KOPT-K1 (cell line): ENCODE results near the gene VWA7.

ENCODE experiments used
- H3K27ac ChIP-seq: fragments of 200-600 bp; sonication (generic); 2 replicates; pipeline ENCODE4 v1.5.1; 2016; ENCODE audit warnings: antibody characterized with exemption, mild to moderate bottlenecking, low read depth, low read length; ENCODE audit not compliant: poor library complexity, severe bottlenecking
- H3K36me3 ChIP-seq: fragments of 200-600 bp; sonication (generic); 2 replicates; pipeline ENCODE4 v1.5.1; 2017; ENCODE audit warnings: antibody characterized with exemption, mild to moderate bottlenecking, low read length, moderate library complexity; ENCODE audit not compliant: insufficient read depth
- H3K9me3 ChIP-seq: fragments of 200-600 bp; sonication (generic); 2 replicates; pipeline ENCODE4 v1.5.1; 2017; ENCODE audit warnings: antibody characterized with exemption, low read length, mild to moderate bottlenecking; ENCODE audit not compliant: insufficient read depth, poor library complexity, severe bottlenecking

Gene VWA7

GRCh38 chr6:31775184-31775583 lies 1.9 kb downstream of the VWA7 start:
- Histone ChIP-seq H3K36me3 (peaks cover 29% of the 10 kb centered on the region), H3K27ac (no peak overlapping the region), H3K9me3 (no peaks in the 10 kb centered on the region)

GRCh38 chr6:31771992-31772358 lies 5.2 kb downstream of the VWA7 start:
- H3K9me3 ChIP-seq = no peaks in the 10 kb centered on the region
- H3K27ac ChIP-seq = no peak overlapping the region
- H3K36me3 ChIP-seq = no peaks in the 10 kb centered on the region

GRCh38 chr6:31770860-31771259 lies 6.3 kb downstream of the VWA7 start:
- no peak overlapping the region for H3K27ac ChIP-seq

GRCh38 chr6:31769684-31770371 lies 7.3 kb downstream of the VWA7 start:
- Histone ChIP-seq H3K9me3 (no peaks in the 10 kb centered on the region), H3K36me3 (0 out of 2 replicates have a peak, but pooled peaks cover 10% of the 10 kb centered on the region), H3K27ac (no peak overlapping the region)

More at GRCh38 chr6:31770860-31771259, 6.3 kb downstream of the VWA7 start:
- H3K36me3 ChIP-seq = 0 out of 2 replicates have a peak, but pooled peaks cover 2% of the 10 kb centered on the region
- no peaks in the 10 kb centered on the region for H3K9me3 ChIP-seq

GRCh38 chr6:31768363-31769257 lies 8.5 kb downstream of the VWA7 start:
- no peak overlapping the region for H3K27ac ChIP-seq
- H3K9me3 ChIP-seq = no peaks in the 10 kb centered on the region
- peaks cover 22% of the 10 kb centered on the region for H3K36me3 ChIP-seq

GRCh38 chr6:31767096-31767645 lies 10.0 kb downstream of the VWA7 start:
- Histone ChIP-seq H3K27ac (no peak overlapping the region), H3K36me3 (peaks cover 37% of the 10 kb centered on the region), H3K9me3 (no peaks in the 10 kb centered on the region)

GRCh38 chr6:31765910-31766794 lies 11.0 kb downstream of the VWA7 start:
- peaks cover 47% of the 10 kb centered on the region for H3K36me3 ChIP-seq
- H3K9me3 ChIP-seq = no peaks in the 10 kb centered on the region
- H3K27ac ChIP-seq = no peak overlapping the region

GRCh38 chr6:31765559-31765909 lies 11.6 kb downstream of the VWA7 start:
- Histone ChIP-seq H3K36me3 (peaks cover 53% of the 10 kb centered on the region), H3K27ac (no peak overlapping the region), H3K9me3 (no peaks in the 10 kb centered on the region)

GRCh38 chr6:31764198-31764597 lies 12.9 kb downstream of the VWA7 start:
- Histone ChIP-seq H3K9me3 (no peaks in the 10 kb centered on the region), H3K27ac (no peak overlapping the region), H3K36me3 (peaks cover 66% of the 10 kb centered on the region)

GRCh38 chr6:31763619-31763940 lies 13.5 kb downstream of the VWA7 start:
- H3K27ac ChIP-seq = no peak overlapping the region
- H3K9me3 ChIP-seq = no peaks in the 10 kb centered on the region
- peaks cover 72% of the 10 kb centered on the region for H3K36me3 ChIP-seq

- H3K36me3 ChIP-seq = peaks cover 78% of the 10 kb centered on the region
- H3K27ac ChIP-seq = no peak overlapping the region
- H3K9me3 ChIP-seq = no peaks in the 10 kb centered on the region
These were observed 14.1 kb downstream of the VWA7 start for GRCh38 chr6:31762878-31763618.

GRCh38 chr6:31762356-31762755 lies 14.8 kb downstream of the VWA7 start, which contains the start of gene SAPCD1:
Gene SAPCD1 (plus strand): TSS chr6:31762656. CDS start chr6:31763055, 399 bp downstream.
- Histone ChIP-seq H3K36me3 (peaks cover 83% of the 10 kb centered on the region), H3K27ac (no peak within 1 kb of the TSS), H3K9me3 (no peaks in the 10 kb centered on the region)

- no peak overlapping the region for H3K27ac ChIP-seq
- peaks cover 83% of the 10 kb centered on the region for H3K36me3 ChIP-seq
- no peaks in the 10 kb centered on the region for H3K9me3 ChIP-seq
These were observed 15.8 kb downstream of the VWA7 start for GRCh38 chr6:31761343-31761742.

GRCh38 chr6:31760790-31761189 lies 16.3 kb downstream of the VWA7 start:
- no peaks in the 10 kb centered on the region for H3K9me3 ChIP-seq
- H3K36me3 ChIP-seq = peaks cover 79% of the 10 kb centered on the region
- H3K27ac ChIP-seq = no peak overlapping the region
